ENCODE data around the gene RNF40.

The RNF40 gene

DNA sequence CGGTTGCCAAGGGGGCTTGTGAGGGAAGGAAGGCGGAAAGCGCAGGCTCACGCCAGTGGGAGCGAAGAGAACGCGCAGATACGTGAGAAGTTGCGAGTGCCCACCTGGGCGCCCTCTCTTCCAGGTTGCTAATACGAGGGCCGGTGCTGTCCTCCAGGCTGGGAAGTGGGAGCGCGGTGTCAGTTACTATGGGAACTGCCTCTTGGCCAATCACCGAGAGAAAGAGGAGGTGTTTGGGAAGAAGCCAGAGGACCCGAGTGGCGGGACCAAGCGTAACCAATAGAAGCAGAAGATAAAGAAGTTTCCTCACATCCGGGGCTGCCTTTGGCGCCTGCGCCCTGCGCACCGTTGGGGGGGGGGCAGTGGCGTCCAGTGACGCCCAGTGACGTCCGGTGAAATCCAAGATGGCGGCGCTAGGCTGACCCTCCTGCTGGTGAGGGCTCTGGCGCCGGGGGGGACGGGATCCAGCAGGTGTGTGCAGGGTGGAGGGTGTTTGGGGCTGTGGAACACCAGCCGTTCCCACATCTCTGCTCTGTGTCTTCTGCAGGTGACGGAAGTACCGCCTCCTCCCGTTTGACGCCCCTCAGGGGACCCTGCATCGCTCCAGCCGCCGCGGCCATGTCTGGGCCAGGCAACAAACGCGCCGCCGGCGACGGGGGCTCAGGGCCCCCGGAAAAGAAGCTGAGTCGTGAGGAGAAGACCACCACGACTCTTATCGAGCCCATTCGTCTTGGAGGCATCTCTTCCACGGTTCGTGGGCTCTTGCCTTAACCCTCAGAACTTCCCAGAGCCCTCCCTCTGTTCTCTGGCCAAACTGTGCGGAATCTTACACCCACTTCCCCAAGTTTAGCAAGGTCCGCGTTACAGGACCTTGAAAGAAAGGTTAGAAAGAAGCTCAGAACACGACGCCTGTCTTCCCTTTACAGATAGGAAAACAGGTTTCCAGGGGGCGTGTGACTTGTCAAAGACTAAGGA, at the start of gene RNF40, which contains the start of gene CFAP119:
Gene RNF40 (plus strand): TSS at position 395 of the 975 bp plus-strand sequence. CDS start 224 bp downstream, at position 619.
Gene CFAP119 (minus strand): TSS at position 135 of the 975 bp plus-strand sequence. CDS start 314 bp downstream, outside the sequence.
- peak; percentile 98 for DNase-seq

DNA sequence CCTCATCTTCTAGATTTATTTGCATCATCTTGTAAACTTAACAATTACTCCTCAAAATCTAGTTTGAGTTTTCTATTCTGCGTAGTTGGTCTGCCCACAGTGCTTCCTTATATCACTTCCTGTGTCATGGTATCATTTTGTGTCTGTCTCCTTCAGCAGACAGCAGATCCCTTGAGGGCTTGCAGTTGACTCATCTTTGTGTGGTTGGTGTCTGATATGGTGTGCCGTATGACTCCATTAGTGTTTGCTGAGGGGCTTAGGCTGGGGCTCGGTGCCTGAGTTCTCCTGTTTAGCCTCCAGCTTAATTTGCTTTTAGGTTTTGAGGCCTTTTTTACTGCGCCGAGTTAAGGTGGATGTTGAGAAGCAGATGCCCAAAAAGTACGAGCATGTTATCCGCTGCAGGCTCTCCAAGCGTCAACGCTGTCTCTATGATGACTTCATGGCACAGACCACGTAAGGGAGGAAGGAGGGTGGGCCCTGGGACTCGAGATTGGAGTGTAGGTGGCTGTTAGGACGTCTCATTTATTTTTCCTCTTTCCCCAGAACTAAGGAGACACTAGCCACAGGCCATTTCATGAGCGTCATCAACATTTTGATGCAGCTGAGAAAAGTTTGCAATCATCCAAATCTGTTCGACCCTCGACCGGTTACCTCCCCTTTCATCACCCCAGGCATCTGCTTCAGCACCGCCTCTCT, 46.2 kb upstream of the RNF40 start:
- no peak for DNase-seq

- DNase-seq = no peak
Observed at GRCh38 chr16:30720086-30720485, 42.0 kb upstream of the RNF40 start.

DNA sequence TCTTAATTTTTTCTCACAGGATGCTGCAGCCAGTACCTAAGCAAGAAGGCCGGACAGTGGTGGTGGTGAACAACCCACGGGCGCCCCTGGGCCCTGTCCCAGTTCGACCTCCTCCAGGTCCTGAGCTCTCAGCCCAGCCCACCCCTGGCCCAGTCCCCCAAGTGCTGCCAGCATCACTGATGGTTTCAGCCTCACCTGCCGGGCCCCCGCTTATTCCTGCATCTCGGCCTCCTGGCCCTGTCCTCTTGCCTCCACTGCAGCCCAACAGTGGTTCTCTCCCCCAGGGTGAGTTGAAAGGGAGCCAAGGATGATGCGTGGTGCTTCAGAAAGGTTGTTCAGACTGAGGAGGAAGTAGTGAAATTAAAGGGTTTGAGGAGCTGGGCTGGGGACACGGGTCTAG, 41.4 kb upstream of the RNF40 start:
- DNase-seq = no peak

DNA sequence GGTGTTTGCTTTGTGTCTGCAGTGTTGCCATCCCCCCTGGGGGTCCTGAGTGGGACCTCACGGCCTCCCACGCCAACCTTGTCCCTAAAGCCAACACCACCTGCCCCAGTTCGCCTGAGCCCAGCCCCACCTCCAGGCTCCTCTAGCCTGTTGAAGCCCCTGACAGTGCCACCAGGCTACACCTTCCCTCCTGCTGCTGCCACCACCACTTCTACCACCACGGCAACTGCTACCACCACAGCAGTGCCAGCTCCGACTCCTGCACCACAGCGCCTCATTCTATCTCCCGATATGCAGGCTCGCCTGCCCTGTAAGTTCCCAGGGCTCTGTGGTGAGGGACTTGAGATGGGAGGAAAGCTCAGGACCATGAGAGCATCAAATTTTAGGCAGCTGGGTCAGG, 41.0 kb upstream of the RNF40 start:
- no peak for DNase-seq

DNA sequence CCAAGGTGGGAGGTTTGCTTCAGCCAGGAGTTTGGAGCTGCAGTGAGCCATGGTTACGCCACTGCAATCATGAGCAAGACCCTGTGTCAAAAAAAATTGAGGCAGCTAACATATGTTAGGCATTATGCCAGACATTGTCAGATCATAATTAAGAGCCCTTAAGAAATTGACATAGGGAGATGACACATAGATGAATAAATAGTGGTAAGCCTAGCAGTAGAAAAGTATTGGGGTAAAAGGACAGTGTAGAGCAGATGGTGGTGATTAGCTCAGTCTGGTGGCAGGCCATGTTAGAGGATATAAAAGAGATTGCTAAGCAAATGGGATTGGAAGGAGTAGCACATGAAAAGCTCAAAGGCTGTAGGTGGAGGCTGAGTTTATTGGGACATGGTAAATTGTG, 40.5 kb upstream of the RNF40 start:
- DNase-seq = no peak

GRCh38 chr16:30722443-30722842, 39.7 kb upstream of the RNF40 start:
- DNase-seq = no peak

GRCh38 chr16:30722916-30723315, 39.2 kb upstream of the RNF40 start:
- no peak for DNase-seq

GRCh38 chr16:30723725-30724355, 38.3 kb upstream of the RNF40 start:
- DNase-seq = no peak

GRCh38 chr16:30724641-30725417, 37.3 kb upstream of the RNF40 start:
- DNase-seq = no peak

DNA sequence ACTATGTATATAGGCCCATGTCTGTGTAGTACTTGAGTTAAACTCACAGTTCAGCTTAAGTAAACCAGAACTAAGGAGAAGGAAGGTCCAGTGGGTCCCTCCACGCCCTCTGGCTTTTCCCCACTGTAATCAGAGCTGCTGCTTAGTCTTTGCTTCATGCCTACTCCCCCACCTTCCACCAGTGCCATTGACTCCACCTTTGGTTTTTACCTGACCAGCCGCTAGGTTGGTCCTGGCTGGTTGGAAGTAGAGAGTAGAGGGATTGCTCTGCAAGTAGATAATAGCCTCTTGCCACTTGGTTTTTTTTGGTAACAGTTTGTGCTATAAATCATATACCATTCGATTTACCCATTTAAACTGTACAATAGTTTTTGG, 36.7 kb upstream of the RNF40 start:
- no peak for DNase-seq

DNA sequence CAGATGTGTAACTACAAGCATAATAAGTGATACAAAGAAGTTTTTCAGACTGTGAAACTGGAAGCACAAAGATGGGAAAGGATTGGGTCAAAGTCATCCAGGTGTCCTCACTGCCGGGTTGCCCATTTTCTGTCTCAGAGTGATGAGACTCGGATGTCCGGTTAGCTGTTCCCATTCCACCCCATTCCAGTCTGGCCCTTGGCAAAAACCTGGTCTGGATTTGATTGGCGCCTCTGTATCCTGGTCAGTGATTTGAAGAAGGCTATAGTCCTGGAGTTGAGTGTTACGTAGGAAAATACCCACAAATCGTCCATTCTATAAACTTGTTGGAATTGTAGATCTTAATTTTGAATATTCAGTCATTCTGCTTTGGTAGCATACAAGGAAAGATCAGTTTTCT, 33.8 kb upstream of the RNF40 start:
- no peak for DNase-seq

GRCh38 chr16:30728899-30729672, 33.0 kb upstream of the RNF40 start:
- no peak for DNase-seq

DNA sequence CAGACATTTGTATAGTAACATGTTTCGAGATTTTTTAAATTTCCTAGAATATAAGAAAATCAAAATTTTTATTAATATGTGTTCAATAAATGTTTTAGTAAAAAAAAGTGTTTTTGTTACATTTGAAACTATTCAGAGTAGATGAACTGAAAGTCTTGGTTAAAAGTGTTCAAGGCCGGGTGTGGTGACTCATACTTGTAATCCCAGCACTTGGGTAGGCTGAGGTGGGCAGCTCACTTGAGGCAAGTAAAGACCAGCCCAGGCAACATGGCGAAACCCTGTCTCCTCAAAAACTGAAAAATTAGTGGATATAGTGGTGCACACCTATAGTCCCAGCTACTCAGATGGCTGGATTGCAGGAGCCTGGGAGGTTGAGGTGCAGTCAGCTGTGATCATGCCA, 30.7 kb upstream of the RNF40 start:
- DNase-seq = no peak

DNA sequence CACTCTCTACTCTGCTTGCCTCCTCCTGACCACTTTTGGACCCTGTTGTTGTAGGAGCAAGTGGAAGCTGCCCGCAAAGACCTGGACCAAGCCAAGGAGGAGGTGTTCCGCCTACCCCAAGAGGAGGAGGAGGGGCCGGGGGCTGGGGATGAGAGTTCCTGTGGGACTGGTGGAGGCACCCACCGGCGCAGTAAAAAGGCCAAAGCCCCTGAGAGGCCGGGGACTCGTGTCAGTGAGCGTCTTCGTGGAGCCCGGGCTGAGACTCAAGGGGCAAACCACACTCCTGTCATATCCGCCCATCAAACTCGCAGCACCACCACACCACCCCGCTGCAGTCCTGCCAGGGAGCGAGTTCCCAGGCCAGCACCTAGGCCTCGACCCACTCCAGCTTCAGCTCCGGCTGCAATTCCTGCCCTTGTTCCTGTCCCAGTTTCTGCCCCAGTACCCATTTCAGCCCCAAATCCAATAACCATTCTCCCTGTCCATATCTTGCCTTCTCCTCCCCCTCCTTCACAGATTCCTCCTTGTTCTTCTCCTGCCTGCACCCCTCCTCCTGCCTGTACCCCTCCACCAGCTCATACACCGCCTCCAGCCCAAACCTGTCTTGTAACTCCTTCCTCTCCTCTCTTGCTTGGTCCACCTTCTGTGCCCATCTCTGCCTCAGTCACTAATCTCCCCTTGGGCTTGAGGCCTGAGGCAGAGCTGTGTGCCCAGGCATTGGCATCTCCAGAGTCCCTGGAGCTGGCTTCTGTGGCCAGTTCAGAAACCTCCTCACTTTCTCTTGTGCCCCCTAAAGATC, 24.9 kb upstream of the RNF40 start:
- no peak for DNase-seq

DNA sequence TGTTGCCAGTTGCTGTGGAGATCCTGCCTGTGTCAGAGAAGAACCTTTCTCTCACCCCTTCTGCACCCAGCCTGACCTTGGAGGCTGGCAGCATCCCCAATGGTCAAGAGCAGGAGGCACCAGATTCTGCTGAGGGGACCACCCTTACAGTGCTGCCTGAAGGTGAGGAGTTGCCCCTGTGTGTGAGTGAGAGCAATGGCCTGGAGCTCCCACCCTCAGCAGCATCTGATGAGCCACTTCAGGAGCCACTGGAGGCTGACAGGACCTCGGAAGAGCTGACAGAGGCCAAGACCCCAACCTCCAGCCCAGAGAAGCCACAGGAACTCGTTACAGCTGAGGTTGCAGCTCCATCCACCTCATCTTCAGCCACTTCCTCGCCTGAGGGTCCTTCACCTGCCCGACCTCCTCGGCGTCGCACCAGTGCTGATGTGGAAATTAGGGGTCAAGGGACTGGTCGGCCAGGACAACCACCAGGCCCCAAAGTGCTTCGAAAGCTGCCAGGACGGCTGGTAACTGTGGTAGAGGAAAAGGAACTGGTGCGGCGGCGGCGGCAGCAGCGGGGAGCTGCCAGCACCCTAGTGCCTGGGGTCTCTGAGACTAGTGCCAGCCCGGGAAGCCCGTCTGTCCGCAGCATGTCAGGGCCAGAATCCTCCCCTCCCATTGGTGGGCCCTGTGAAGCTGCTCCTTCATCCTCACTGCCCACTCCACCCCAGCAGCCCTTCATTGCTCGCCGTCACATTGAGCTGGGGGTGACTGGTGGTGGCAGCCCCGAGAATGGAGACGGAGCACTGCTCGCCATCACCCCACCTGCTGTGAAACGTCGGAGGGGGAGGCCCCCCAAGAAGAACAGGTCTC, 24.1 kb upstream of the RNF40 start:
- no peak for DNase-seq

- no peak for DNase-seq
Observed at GRCh38 chr16:30738984-30739951, 22.9 kb upstream of the RNF40 start.

GRCh38 chr16:30740364-30741251, 21.5 kb upstream of the RNF40 start:
- DNase-seq = no peak
